ENCODE measurements around the gene BICC1. TPM values are rescaled to one million over a fixed set of nuclear protein-coding genes. Genes with fewer than 3 reads are reported as not detected.

The BICC1 gene
- total and polyA plus RNA-seq, 12 donors: 4.5 to 25.9 (median 9.8) TPM

- no peak for TF ChIP-seq POLR2A (IDR thresholded peaks at IDR 0.05)
- TF ChIP-seq CTCF (IDR thresholded peaks at IDR 0.05): no peak
- Histone ChIP-seq H3K9me3 (replicated peaks in 1 of 3) (no peaks in the 10 kb centered on the region), H3K27ac (no peak overlapping the region), H3K4me3 (no peak overlapping the region), H3K4me1 (replicated peaks in 1 of 2) (peaks cover 0 to 8% of the 10 kb centered on the region in 2 donors), H3K36me3 (replicated peaks in 1 of 2) (no peaks in the 10 kb centered on the region), H3K27me3 (no peaks in the 10 kb centered on the region)
- DNase-seq: no peak
- intact Hi-C loops (cut with DNase I): no loop called here
- WGBS, 4 donors: 94 to 98% (median 97%) methylated on average over 3 of the region's 3 CpGs
These were observed 218.6 kb downstream of the BICC1 start for GRCh38 chr10:58731276-58731675.

- Histone ChIP-seq H3K4me3 (no peak overlapping the region), H3K36me3 (replicated peaks in 1 of 2) (no peaks in the 10 kb centered on the region), H3K27ac (no peak overlapping the region), H3K27me3 (no peaks in the 10 kb centered on the region), H3K4me1 (replicated peaks in 1 of 2) (peaks cover 0 to 8% of the 10 kb centered on the region in 2 donors), H3K9me3 (replicated peaks in 1 of 3) (no peaks in the 10 kb centered on the region)
- 78 to 94% (median 90%) methylated on average over 1 of the region's 1 CpG for WGBS, 4 donors
- TF ChIP-seq POLR2A (IDR thresholded peaks at IDR 0.05) (no peak), CTCF (IDR thresholded peaks at IDR 0.05) (no peak)
- no peak for DNase-seq
- intact Hi-C loops (cut with DNase I): no loop called here
These were observed 220.8 kb downstream of the BICC1 start for GRCh38 chr10:58733436-58733835.

- Histone ChIP-seq H3K27ac (no peak overlapping the region), H3K9me3 (replicated peaks in 1 of 3) (no peaks in the 10 kb centered on the region), H3K36me3 (replicated peaks in 1 of 2) (no peaks in the 10 kb centered on the region), H3K4me1 (replicated peaks in 1 of 2) (peaks cover 0 to 8% of the 10 kb centered on the region in 2 donors), H3K4me3 (no peak overlapping the region), H3K27me3 (no peaks in the 10 kb centered on the region)
- DNase-seq: no peak
- 65 to 75% (median 69%) methylated on average over 5 of the region's 5 CpGs for WGBS, 4 donors
- intact Hi-C loops (cut with DNase I): no loop called here
- no peak for TF ChIP-seq POLR2A (IDR thresholded peaks at IDR 0.05)
- TF ChIP-seq CTCF (IDR thresholded peaks at IDR 0.05): no peak
These were observed 221.4 kb downstream of the BICC1 start for GRCh38 chr10:58734116-58734515.

- intact Hi-C loops (cut with DNase I): no loop called here
- Histone ChIP-seq H3K9me3 (replicated peaks in 1 of 3) (no peaks in the 10 kb centered on the region), H3K4me1 (replicated peaks in 1 of 2) (peaks cover 0 to 8% of the 10 kb centered on the region in 2 donors), H3K27ac (peak overlapping the region in 1 of 5 donors; percentile 6), H3K36me3 (replicated peaks in 1 of 2) (no peaks in the 10 kb centered on the region), H3K4me3 (no peak overlapping the region), H3K27me3 (no peaks in the 10 kb centered on the region)
- no peak for TF ChIP-seq CTCF (IDR thresholded peaks at IDR 0.05)
- no peak for TF ChIP-seq POLR2A (IDR thresholded peaks at IDR 0.05)
- no peak for DNase-seq
These were observed 222.0 kb downstream of the BICC1 start for GRCh38 chr10:58734664-58735063.
